Tibial nerve (tissue), 4 donors: ENCODE measurements around the gene RPS3A. TPM values are rescaled to one million over a fixed set of nuclear protein-coding genes. Genes with fewer than 3 reads are reported as not detected.
"Not testable (repeated sequence)": the region's sequence is repeated elsewhere in the genome, so short reads cannot be mapped to it uniquely, and the experiment has no call there.

Experiments
- DNase-seq, 2 donors: peaks; one replicate each; pipeline ENCODE4 v3.0.0-alpha.2; 2019; ENCODE audit warnings: low spot score in 2 of 2
- H3K27ac ChIP-seq, 4 donors: fragments of 200-600 bp; sonication (generic) in 3 of 4; one replicate each; pipeline ENCODE4 v1.5.1; 2017 to 2019; ENCODE audit warnings: mild to moderate bottlenecking in 1 of 4
- H3K27me3 ChIP-seq, 2 donors: fragments of 200-600 bp; sonication (generic) in 1 of 2; one replicate each; pipeline versions ENCODE4 v1.5.1 to v1.6.0; 2017 to 2019
- H3K36me3 ChIP-seq, 3 donors: fragments of 200-600 bp; sonication (generic); one replicate each; pipeline ENCODE4 v1.5.1; 2018 to 2019
- H3K4me1 ChIP-seq, 4 donors: fragments of 200-600 bp; sonication (generic) in 3 of 4; one replicate each; pipeline ENCODE4 v1.5.1; 2017 to 2019
- H3K4me3 ChIP-seq, 4 donors: fragments of 200-600 bp; sonication (generic) in 3 of 4; one replicate each; pipeline ENCODE4 v1.5.1; 2017 to 2019; ENCODE audit warnings: mild to moderate bottlenecking in 1 of 4, moderate library complexity in 1 of 4
- H3K9me3 ChIP-seq, 4 donors: fragments of 200-600 bp; sonication (generic) in 3 of 4; one replicate each; pipeline ENCODE4 v1.5.1; 2017 to 2019
- CTCF ChIP-seq, 5 experiments: fragments of 200-600 bp in 3 of 5; fragments of 450-650 bp in 2 of 5; sonication (generic) in 3 of 5; IDR thresholded peaks; one replicate each; pipeline ENCODE4 v1.5.1; 2016 to 2019; ENCODE audit warnings: antibody characterized with exemption in 5 of 5, mild to moderate bottlenecking in 3 of 5, moderate library complexity in 2 of 5
- EP300 ChIP-seq, 2 donors: sonication (generic); formaldehyde crosslinking; IDR thresholded peaks; one replicate each; pipeline ENCODE4 v1.6.1; 2017; ENCODE audit warnings: antibody characterized with exemption in 2 of 2, mild to moderate bottlenecking in 1 of 2
- POLR2A ChIP-seq, 2 donors: fragments of 450-650 bp; IDR thresholded peaks; one replicate each; pipeline ENCODE4 v1.6.1; 2017; ENCODE audit warnings: antibody characterized with exemption in 2 of 2, mild to moderate bottlenecking in 2 of 2, moderate library complexity in 2 of 2
- WGBS, 2 donors: methylation state at CpG; one replicate each; pipeline ENCODE4 v1.1.5; 2018; 5-methylcytosine and 5-hydroxymethylcytosine counted together
- total RNA-seq, 4 donors: library from RNA; depleted of rRNA; stranded (reverse); fragments of >200 nt; gene quantifications; one replicate each; pipeline ENCODE4 v1.1.0, GENCODE V29; 2016

RPS3A gene
- total RNA-seq, 4 donors from 2014 or later, result 2,090 to 3,011 (median 2,639) TPM

- H3K36me3 ChIP-seq, result peaks cover 0 to 88% (median 0%) of the 10 kb centered on the region in 3 donors
Measured at GRCh38 chr4:151133311-151133710, 33.9 kb downstream of the RPS3A start.

GRCh38 chr4:151136048-151136447 is 36.6 kb downstream of the RPS3A start:
- not testable (repeated sequence) for H3K27me3 ChIP-seq, H3K9me3 ChIP-seq, H3K4me3 ChIP-seq, DNase-seq
- peaks cover 0 to 12% (median 0%) of the 10 kb centered on the region in 4 donors for H3K4me1 ChIP-seq
- H3K27ac ChIP-seq, result peak overlapping the region in 1 of 4 donors; percentile 40
- peaks cover 0 to 85% (median 0%) of the 10 kb centered on the region in 3 donors for H3K36me3 ChIP-seq
- 94 to 97% methylated on average over 3 of the region's 3 CpGs for WGBS, 2 donors

More at GRCh38 chr4:151133311-151133710, 33.9 kb downstream of the RPS3A start:
- 83 to 87% methylated on average over 5 of the region's 5 CpGs for WGBS, 2 donors
- no peaks in the 10 kb centered on the region for H3K27me3 ChIP-seq
- no peak overlapping the region for H3K4me3 ChIP-seq
- DNase-seq, result no peak
- no peaks in the 10 kb centered on the region for H3K9me3 ChIP-seq
- H3K4me1 ChIP-seq, result no peaks in the 10 kb centered on the region
- H3K27ac ChIP-seq, result peak overlapping the region in 2 of 4 donors; percentile 11 to 37
- TF ChIP-seq POLR2A (IDR thresholded peaks at IDR 0.05) (no peak), CTCF (IDR thresholded peaks at IDR 0.05) (no peak), EP300 (IDR thresholded peaks at IDR 0.05) (no peak)

- H3K27me3 ChIP-seq, result no peaks in the 10 kb centered on the region
- peak overlapping the region in 2 of 4 donors; percentile 67 to 70 for H3K27ac ChIP-seq
- peaks cover 0 to 86% (median 0%) of the 10 kb centered on the region in 3 donors for H3K36me3 ChIP-seq
- no peak overlapping the region for H3K4me3 ChIP-seq
- TF ChIP-seq EP300 (IDR thresholded peaks at IDR 0.05) (no peak), POLR2A (IDR thresholded peaks at IDR 0.05) (no peak), CTCF (IDR thresholded peaks at IDR 0.05) (no peak)
- no peak for DNase-seq
- 48 to 57% methylated on average over 1 of the region's 1 CpG for WGBS, 2 donors
- no peaks in the 10 kb centered on the region for H3K9me3 ChIP-seq
- peaks cover 0 to 13% (median 0%) of the 10 kb centered on the region in 4 donors for H3K4me1 ChIP-seq
Measured at GRCh38 chr4:151139814-151140213, 40.4 kb downstream of the RPS3A start.

GRCh38 chr4:151142758-151143157 is 43.3 kb downstream of the RPS3A start:
- no peak for DNase-seq
- no peak for TF ChIP-seq POLR2A (IDR thresholded peaks at IDR 0.05)
- no peak for TF ChIP-seq EP300 (IDR thresholded peaks at IDR 0.05)
- no peak for TF ChIP-seq CTCF (IDR thresholded peaks at IDR 0.05)
- no peaks in the 10 kb centered on the region for H3K9me3 ChIP-seq
- H3K27ac ChIP-seq, result no peak overlapping the region
- peaks cover 0 to 13% (median 0%) of the 10 kb centered on the region in 4 donors for H3K4me1 ChIP-seq
- 93 to 94% methylated on average over 1 of the region's 1 CpG for WGBS, 2 donors
- peaks cover 0 to 92% (median 0%) of the 10 kb centered on the region in 3 donors for H3K36me3 ChIP-seq
- H3K4me3 ChIP-seq, result no peak overlapping the region
- no peaks in the 10 kb centered on the region for H3K27me3 ChIP-seq

GRCh38 chr4:151143162-151143561 is 43.7 kb downstream of the RPS3A start:
- Histone ChIP-seq H3K27ac (no peak overlapping the region), H3K4me3 (no peak overlapping the region), H3K9me3 (no peaks in the 10 kb centered on the region), H3K36me3 (peaks cover 0 to 94% (median 0%) of the 10 kb centered on the region in 3 donors), H3K27me3 (no peaks in the 10 kb centered on the region), H3K4me1 (peaks cover 0 to 13% (median 0%) of the 10 kb centered on the region in 4 donors)
- WGBS, 2 donors, result 74 to 91% methylated on average over 2 of the region's 2 CpGs
- DNase-seq, result no peak
- TF ChIP-seq EP300 (IDR thresholded peaks at IDR 0.05), result no peak
- TF ChIP-seq POLR2A (IDR thresholded peaks at IDR 0.05), result no peak

GRCh38 chr4:151143811-151144210 is 44.4 kb downstream of the RPS3A start:
- Histone ChIP-seq H3K4me1 (peaks cover 0 to 13% (median 0%) of the 10 kb centered on the region in 4 donors), H3K4me3 (no peak overlapping the region), H3K27me3 (no peaks in the 10 kb centered on the region), H3K36me3 (peaks cover 0 to 94% (median 0%) of the 10 kb centered on the region in 3 donors), H3K9me3 (no peaks in the 10 kb centered on the region), H3K27ac (no peak overlapping the region)
- WGBS, 2 donors, result 91 to 92% methylated on average over 3 of the region's 3 CpGs
- no peak for TF ChIP-seq CTCF (IDR thresholded peaks at IDR 0.05)
- no peak for TF ChIP-seq POLR2A (IDR thresholded peaks at IDR 0.05)
- TF ChIP-seq EP300 (IDR thresholded peaks at IDR 0.05), result no peak
- no peak for DNase-seq
